A549 (cell line): ENCODE data around the gene ZRANB1. TPM values are rescaled to one million over a fixed set of nuclear protein-coding genes. Genes with fewer than 3 reads are reported as not detected.

Source experiments
- ATAC-seq, 2 experiments: fragments of 200-7000 bp in 1 of 2; fragments of >200 bp in 1 of 2; cut with Nextera tagmentation in 1 of 2; cut with Tn5 transposase in 1 of 2; 3 replicates each; pipeline versions ENCODE4 v1.8.0 to v1.9.1; 2018 to 2020; ENCODE audit warnings: mild to moderate bottlenecking in 1 of 2, moderate library complexity in 1 of 2
- CTCF ChIA-PET: fragments of 300-600 bp; sonication (Branson Sonifier 250); formaldehyde crosslinking; extraction: SDS; loops from one replicate; lab custom pipeline; 2021; ENCODE audit warnings: antibody characterized with exemption, inconsistent platforms; lab: Yijun Ruan, JAX
- POLR2A ChIA-PET: fragments of 350-600 bp; formaldehyde crosslinking; extraction: SDS; loops from one replicate; lab custom pipeline; 2021; ENCODE audit warnings: antibody characterized with exemption, inconsistent platforms; lab: Yijun Ruan, JAX
- DNase-seq, 2 experiments: peaks; one replicate each; pipeline versions ENCODE4 v3.0.0 to v3.0.0-alpha.2; 2011 to 2016; ENCODE audit warnings: low read depth in 1 of 2, low spot score in 1 of 2
- FAIRE-seq: peaks from 2 replicates; lab custom pipeline; 2011; peaks lifted over from hg19 to GRCh38; lab: Jason Lieb, UNC
- H3K27ac ChIP-seq, 2 experiments: fragments of >200 bp; sonication (Bioruptor Twin); formaldehyde crosslinking; 3 replicates each; pipeline ENCODE4 v1.5.1; 2016 to 2017
- H3K4me1 ChIP-seq: fragments of >200 bp; sonication (Bioruptor Twin); formaldehyde crosslinking; 3 replicates; pipeline ENCODE4 v1.6.1; 2016
- H3K4me2 ChIP-seq: fragments of >200 bp; sonication (Bioruptor Twin); formaldehyde crosslinking; 3 replicates; pipeline ENCODE4 v1.6.1; 2016
- H3K4me3 ChIP-seq: fragments of >200 bp; sonication (Bioruptor Twin); formaldehyde crosslinking; 3 replicates; pipeline ENCODE4 v1.5.1; 2016
- H3K9me3 ChIP-seq: fragments of >200 bp; sonication (Bioruptor Twin); formaldehyde crosslinking; 3 replicates; pipeline ENCODE4 v1.6.1; 2016
- CBX8 ChIP-seq: fragments of 200-600 bp; sonication (generic); IDR thresholded peaks from 2 replicates; pipeline ENCODE4 v1.6.1; 2016
- EHF ChIP-seq: fragments of 250-450 bp; sonication (Bioruptor Pico); IDR thresholded peaks from 2 replicates; pipeline ENCODE4 v1.5.0; 2020; ENCODE audit warnings: mild to moderate bottlenecking
- EP300 ChIP-seq, 2 experiments: fragments of >200 bp; sonication (Bioruptor Twin); formaldehyde crosslinking; IDR thresholded peaks; 2 replicates in 1 of 2; 3 replicates in 1 of 2; pipeline ENCODE4 v1.6.1; 2016 to 2017
- FOSB ChIP-seq: fragments of 250-450 bp; sonication (Bioruptor Pico); IDR thresholded peaks from 2 replicates; pipeline ENCODE4 v1.5.0; 2020; ENCODE audit warnings: mild to moderate bottlenecking, moderate library complexity
- FOSL2 ChIP-seq, 2 experiments: fragments of 450-650 bp in 1 of 2; fragments of >200 bp in 1 of 2; sonication (Bioruptor Twin) in 1 of 2; formaldehyde crosslinking; IDR thresholded peaks; 2 replicates each; pipeline versions ENCODE4 v1.5.0 to v1.6.1; 2016 to 2020; ENCODE audit warnings: mild to moderate bottlenecking in 1 of 2, moderate library complexity in 1 of 2
- GATA3 ChIP-seq: IDR thresholded peaks from 2 replicates; pipeline ENCODE4 v1.6.1; 2012; ENCODE audit warnings: borderline replicate concordance
- HOXA7 ChIP-seq: fragments of 250-450 bp; sonication (Bioruptor Pico); IDR thresholded peaks from 2 replicates; pipeline ENCODE4 v1.5.0; 2020; ENCODE audit warnings: mild to moderate bottlenecking, moderate library complexity
- HOXB5 ChIP-seq: fragments of 250-450 bp; sonication (Bioruptor Pico); IDR thresholded peaks from 2 replicates; pipeline ENCODE4 v1.5.0; 2020; ENCODE audit warnings: mild to moderate bottlenecking, moderate library complexity
- JUN ChIP-seq, 2 experiments: fragments of >200 bp; sonication (Bioruptor Twin); formaldehyde crosslinking; IDR thresholded peaks; 2 replicates in 1 of 2; 3 replicates in 1 of 2; pipeline ENCODE4 v1.6.1; 2016 to 2017
- MAFK ChIP-seq: fragments of 450-650 bp; IDR thresholded peaks from 2 replicates; pipeline ENCODE4 v1.6.1; 2014; ENCODE audit not compliant: partially characterized antibody
- RAD21 ChIP-seq, 2 experiments: fragments of >200 bp in 1 of 2; sonication (Bioruptor Twin) in 1 of 2; formaldehyde crosslinking in 1 of 2; IDR thresholded peaks in 1 of 2; conservative IDR thresholded peaks in 1 of 2; 2 replicates in 1 of 2; 3 replicates in 1 of 2; pipeline ENCODE4 v1.6.1; 2012 to 2018; ENCODE audit warnings: inconsistent platforms in 1 of 2
- RCOR1 ChIP-seq: fragments of 150-350 bp; IDR thresholded peaks from 2 replicates; pipeline ENCODE4 v1.6.1; 2014; ENCODE audit warnings: antibody characterized with exemption, low read length, low read depth
- RFX5 ChIP-seq: fragments of 450-650 bp; IDR thresholded peaks from 2 replicates; pipeline ENCODE4 v1.7.1; 2014; ENCODE audit warnings: antibody characterized with exemption, mild to moderate bottlenecking, moderate library complexity
- SREBF2 ChIP-seq: fragments of 450-650 bp; IDR thresholded peaks from 2 replicates; pipeline ENCODE4 v1.6.1; 2014; ENCODE audit warnings: mild to moderate bottlenecking, moderate library complexity
- ZFP36 ChIP-seq: fragments of 450-650 bp; IDR thresholded peaks from 2 replicates; pipeline ENCODE4 v1.6.1; 2014; ENCODE audit warnings: borderline replicate concordance; ENCODE audit not compliant: partially characterized antibody
- ZSCAN20 ChIP-seq: fragments of 250-450 bp; sonication (Bioruptor Pico); IDR thresholded peaks from 2 replicates; pipeline ENCODE4 v1.8.0; 2022; ENCODE audit warnings: mild to moderate bottlenecking, moderate library complexity
- WGBS: methylation state at CpG from one replicate; pipeline ENCODE4 v1.1.6; 2017; ENCODE audit errors: missing lambda C conversion rate; 5-methylcytosine and 5-hydroxymethylcytosine counted together
- polyA plus RNA-seq, 4 experiments: library from polyadenylated mRNA; depleted of rRNA in 3 of 4; stranded (reverse); fragments of >200 nt; fragmentation: RNase III in 1 of 4; extraction: RNeasy Plus Mini Kit Qiagen cat#74134 plus additional on column Dnase treatment in 1 of 4; gene quantifications; 2 replicates in 3 of 4; 3 replicates in 1 of 4; pipeline ENCODE4 v1.2.3, GENCODE V29; 2011 to 2017
- TF ChIP-seq, protein P1 (sequence below): fragments of >200 bp; sonication (Bioruptor Twin); formaldehyde crosslinking; IDR thresholded peaks from 2 replicates; pipeline ENCODE4 v1.6.1; 2016
- TF ChIP-seq, protein P2 (sequence below): fragments of 250-450 bp; sonication (Bioruptor Pico); IDR thresholded peaks from 2 replicates; pipeline ENCODE4 v1.5.0; 2020; ENCODE audit warnings: low read depth, mild to moderate bottlenecking, moderate library complexity
- TF ChIP-seq, protein P3 (sequence below): fragments of 150-350 bp; IDR thresholded peaks from 2 replicates; pipeline ENCODE4 v1.6.1; 2014; ENCODE audit warnings: low read depth, mild to moderate bottlenecking, low read length
- TF ChIP-seq, protein P4 (sequence below): fragments of 450-650 bp; IDR thresholded peaks from 2 replicates; pipeline ENCODE4 v1.6.1; 2014; ENCODE audit warnings: antibody characterized with exemption
- TF ChIP-seq, protein P5 (sequence below): fragments of >200 bp; sonication (Bioruptor Twin); formaldehyde crosslinking; IDR thresholded peaks from 3 replicates; pipeline ENCODE4 v1.5.1; 2016

Gene ZRANB1
- polyA plus RNA-seq, 2 of the 4 experiments (the other 2 are of a cell fraction) = 8.0 to 19.5 TPM

DNA sequence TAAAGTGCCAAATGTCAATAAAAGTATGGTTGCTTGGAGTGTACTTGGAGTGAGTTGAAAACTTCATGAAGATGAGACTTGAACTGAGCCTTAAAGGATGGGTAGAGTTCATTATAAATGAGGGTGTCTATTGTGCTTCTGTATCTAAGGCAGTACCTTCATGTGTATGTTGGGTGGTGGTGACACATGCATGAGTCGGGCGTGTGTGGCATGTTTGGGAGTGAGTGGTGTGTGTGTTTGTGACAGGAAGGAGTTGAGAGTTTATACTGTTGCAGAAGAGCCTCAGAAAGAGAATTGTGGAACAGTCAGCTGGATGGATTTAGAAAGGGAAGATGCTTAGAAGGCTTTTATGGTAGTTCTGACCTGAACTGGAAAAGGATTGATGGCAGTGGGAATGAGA is 6.0 kb upstream of the ZRANB1 start:
- WGBS = 90% methylated on average over 2 of the region's 2 CpGs
- DNase-seq = no peak
- no peak for FAIRE-seq
- no peak for TF ChIP-seq MAFK
- no peak for TF ChIP-seq EP300 (IDR thresholded peaks at IDR 0.05)
- no peak for TF ChIP-seq FOSB (CRISPR knock-in tag)
- TF ChIP-seq HOXB5 (CRISPR knock-in tag) = no peak
- TF ChIP-seq, protein P1, sequence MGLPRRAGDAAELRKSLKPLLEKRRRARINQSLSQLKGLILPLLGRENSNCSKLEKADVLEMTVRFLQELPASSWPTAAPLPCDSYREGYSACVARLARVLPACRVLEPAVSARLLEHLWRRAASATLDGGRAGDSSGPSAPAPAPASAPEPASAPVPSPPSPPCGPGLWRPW = no peak
- TF ChIP-seq, protein P2, sequence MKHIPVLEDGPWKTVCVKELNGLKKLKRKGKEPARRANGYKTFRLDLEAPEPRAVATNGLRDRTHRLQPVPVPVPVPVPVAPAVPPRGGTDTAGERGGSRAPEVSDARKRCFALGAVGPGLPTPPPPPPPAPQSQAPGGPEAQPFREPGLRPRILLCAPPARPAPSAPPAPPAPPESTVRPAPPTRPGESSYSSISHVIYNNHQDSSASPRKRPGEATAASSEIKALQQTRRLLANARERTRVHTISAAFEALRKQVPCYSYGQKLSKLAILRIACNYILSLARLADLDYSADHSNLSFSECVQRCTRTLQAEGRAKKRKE (CRISPR knock-in tag) = no peak
- TF ChIP-seq JUN (IDR thresholded peaks at IDR 0.05) = no peak
- no peak for TF ChIP-seq SREBF2
- TF ChIP-seq, protein P3, sequence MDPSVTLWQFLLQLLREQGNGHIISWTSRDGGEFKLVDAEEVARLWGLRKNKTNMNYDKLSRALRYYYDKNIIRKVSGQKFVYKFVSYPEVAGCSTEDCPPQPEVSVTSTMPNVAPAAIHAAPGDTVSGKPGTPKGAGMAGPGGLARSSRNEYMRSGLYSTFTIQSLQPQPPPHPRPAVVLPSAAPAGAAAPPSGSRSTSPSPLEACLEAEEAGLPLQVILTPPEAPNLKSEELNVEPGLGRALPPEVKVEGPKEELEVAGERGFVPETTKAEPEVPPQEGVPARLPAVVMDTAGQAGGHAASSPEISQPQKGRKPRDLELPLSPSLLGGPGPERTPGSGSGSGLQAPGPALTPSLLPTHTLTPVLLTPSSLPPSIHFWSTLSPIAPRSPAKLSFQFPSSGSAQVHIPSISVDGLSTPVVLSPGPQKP = no peak
- ChIA-PET POLR2A (no interaction called here), CTCF (no interaction called here)
- no peak overlapping the region for H3K27ac ChIP-seq
- no peaks in the 10 kb centered on the region for H3K9me3 ChIP-seq
- H3K4me2 ChIP-seq = no peak overlapping the region
- no peak overlapping the region for H3K4me3 ChIP-seq
- H3K4me1 ChIP-seq = no peaks in the 10 kb centered on the region
- peak in 1 of 2 experiments; percentile 30; a peak in 1 of 6 replicates for ATAC-seq

DNA sequence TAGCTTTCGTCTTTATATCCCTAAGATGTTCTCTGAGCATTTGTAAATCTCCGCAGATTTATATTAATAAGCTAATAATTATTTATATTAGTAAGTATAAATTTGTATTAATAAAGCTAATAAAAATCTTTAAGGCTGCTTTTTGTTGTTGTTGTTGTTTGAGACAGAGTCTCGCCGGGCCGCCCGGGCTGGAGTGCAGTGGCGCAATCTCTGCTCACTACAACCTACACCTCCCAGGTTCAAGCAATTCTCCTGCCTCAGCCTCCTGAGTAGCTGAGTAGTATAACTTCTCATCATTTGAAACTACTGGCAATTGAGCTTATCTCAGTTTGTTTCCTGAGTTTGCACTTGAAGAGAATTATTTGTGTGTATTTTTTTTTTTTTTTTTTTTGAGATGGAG is 5.1 kb upstream of the ZRANB1 start:
- FAIRE-seq (no peak), ATAC-seq (no peak), DNase-seq (no peak)
- no peaks in the 10 kb centered on the region for H3K9me3 ChIP-seq
- H3K27ac ChIP-seq = no peak overlapping the region
- no peak overlapping the region for H3K4me2 ChIP-seq
- CTCF ChIA-PET = interaction anchor here (0.7 kb wide), 1 partner anchor 29 kb away, joined by 3 read pairs; no protein-coding TSS in a partner anchor
- TF ChIP-seq RAD21 (conservative IDR thresholded peaks at IDR 0.05 in 1 of 2, IDR thresholded peaks at IDR 0.05 in 1 of 2) = no peak
- TF ChIP-seq ZSCAN20 (CRISPR knock-in tag) = no peak
- TF ChIP-seq FOSB (CRISPR knock-in tag) = no peak
- TF ChIP-seq, protein P4, sequence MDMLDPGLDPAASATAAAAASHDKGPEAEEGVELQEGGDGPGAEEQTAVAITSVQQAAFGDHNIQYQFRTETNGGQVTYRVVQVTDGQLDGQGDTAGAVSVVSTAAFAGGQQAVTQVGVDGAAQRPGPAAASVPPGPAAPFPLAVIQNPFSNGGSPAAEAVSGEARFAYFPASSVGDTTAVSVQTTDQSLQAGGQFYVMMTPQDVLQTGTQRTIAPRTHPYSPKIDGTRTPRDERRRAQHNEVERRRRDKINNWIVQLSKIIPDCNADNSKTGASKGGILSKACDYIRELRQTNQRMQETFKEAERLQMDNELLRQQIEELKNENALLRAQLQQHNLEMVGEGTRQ = no peak
- TF ChIP-seq, protein P5, sequence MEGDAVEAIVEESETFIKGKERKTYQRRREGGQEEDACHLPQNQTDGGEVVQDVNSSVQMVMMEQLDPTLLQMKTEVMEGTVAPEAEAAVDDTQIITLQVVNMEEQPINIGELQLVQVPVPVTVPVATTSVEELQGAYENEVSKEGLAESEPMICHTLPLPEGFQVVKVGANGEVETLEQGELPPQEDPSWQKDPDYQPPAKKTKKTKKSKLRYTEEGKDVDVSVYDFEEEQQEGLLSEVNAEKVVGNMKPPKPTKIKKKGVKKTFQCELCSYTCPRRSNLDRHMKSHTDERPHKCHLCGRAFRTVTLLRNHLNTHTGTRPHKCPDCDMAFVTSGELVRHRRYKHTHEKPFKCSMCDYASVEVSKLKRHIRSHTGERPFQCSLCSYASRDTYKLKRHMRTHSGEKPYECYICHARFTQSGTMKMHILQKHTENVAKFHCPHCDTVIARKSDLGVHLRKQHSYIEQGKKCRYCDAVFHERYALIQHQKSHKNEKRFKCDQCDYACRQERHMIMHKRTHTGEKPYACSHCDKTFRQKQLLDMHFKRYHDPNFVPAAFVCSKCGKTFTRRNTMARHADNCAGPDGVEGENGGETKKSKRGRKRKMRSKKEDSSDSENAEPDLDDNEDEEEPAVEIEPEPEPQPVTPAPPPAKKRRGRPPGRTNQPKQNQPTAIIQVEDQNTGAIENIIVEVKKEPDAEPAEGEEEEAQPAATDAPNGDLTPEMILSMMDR = no peak
- no peak for TF ChIP-seq RCOR1
- TF ChIP-seq JUN (IDR thresholded peaks at IDR 0.05) = no peak
- no peak for TF ChIP-seq CBX8
- no peak for TF ChIP-seq SREBF2
- TF ChIP-seq HOXA7 (CRISPR knock-in tag) = no peak
- no peak overlapping the region for H3K4me3 ChIP-seq
- 91% methylated on average over 7 of the region's 7 CpGs for WGBS
- POLR2A ChIA-PET = interaction anchor here (1.0 kb wide), 1 partner anchor 20 kb away, joined by 3 read pairs; no protein-coding TSS in a partner anchor
- no peaks in the 10 kb centered on the region for H3K4me1 ChIP-seq

DNA sequence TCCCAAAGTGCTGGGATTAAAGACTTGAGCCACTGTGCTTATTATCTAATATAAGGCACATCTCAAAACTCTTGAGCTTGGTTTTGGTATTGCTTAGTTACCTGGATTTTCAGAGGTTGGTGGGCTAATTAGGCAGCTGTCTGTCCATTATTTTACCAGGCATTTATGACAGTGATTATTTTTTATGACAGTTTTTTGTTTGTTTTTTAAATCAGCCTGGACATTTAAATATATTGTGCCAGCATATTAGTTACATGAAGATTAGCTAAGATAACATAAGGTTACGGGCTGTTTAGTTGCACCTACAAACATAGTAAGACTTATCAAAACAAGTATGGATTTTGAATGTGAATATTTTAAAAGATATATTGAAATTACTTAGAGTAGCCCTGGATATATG is 2.6 kb upstream of the ZRANB1 start:
- FAIRE-seq = no peak
- POLR2A ChIA-PET = no interaction called here
- H3K27ac ChIP-seq = no peak overlapping the region
- no peak overlapping the region for H3K4me2 ChIP-seq
- H3K4me3 ChIP-seq = no peak overlapping the region
- CTCF ChIA-PET = interaction anchor here (1.2 to 1.6 kb wide), 2 partner anchors 13 to 109 kb away, joined by 3 to 5 read pairs; no protein-coding TSS in a partner anchor
- H3K9me3 ChIP-seq = no peaks in the 10 kb centered on the region
- TF ChIP-seq, protein P4 = no peak
- TF ChIP-seq, protein P1 = no peak
- TF ChIP-seq GATA3 = no peak
- TF ChIP-seq RFX5 = no peak
- no peak for TF ChIP-seq EHF
- no peak for TF ChIP-seq ZFP36
- TF ChIP-seq RAD21 (conservative IDR thresholded peaks at IDR 0.05 in 1 of 2, IDR thresholded peaks at IDR 0.05 in 1 of 2) = no peak
- TF ChIP-seq FOSL2 (IDR thresholded peaks at IDR 0.05) = no peak
- TF ChIP-seq FOSL2 (CRISPR knock-in tag; IDR thresholded peaks at IDR 0.05) = no peak
- DNase-seq = no peak
- WGBS = 19% methylated on average over 1 of the region's 1 CpG
- peaks cover 14% of the 10 kb centered on the region for H3K4me1 ChIP-seq
- ATAC-seq = no peak
